SK-N-SH (cell line): ENCODE results near the gene MAK. TPM values are rescaled to one million over a fixed set of nuclear protein-coding genes. Genes with fewer than 3 reads are reported as not detected.

Source experiments
- CTCF ChIA-PET: fragments of 300-600, 350-600 bp; formaldehyde crosslinking; extraction: SDS; loops from one replicate; lab custom pipeline; 2021; lab: Yijun Ruan, JAX
- POLR2A ChIA-PET: fragments of 350-600 bp; sonication (Branson Sonifier 250); formaldehyde crosslinking; extraction: SDS; loops from one replicate; lab custom pipeline; 2020; ENCODE audit warnings: antibody characterized with exemption, inconsistent platforms; lab: Yijun Ruan, JAX
- DNase-seq: peaks from one replicate; pipeline ENCODE4 v3.0.0; 2012
- H2AFZ ChIP-seq: fragments of 200-600 bp; sonication (generic); 2 replicates; pipeline ENCODE4 v1.8.1; 2016; ENCODE audit warnings: antibody characterized with exemption, mild to moderate bottlenecking, low read depth
- H3F3A ChIP-seq: fragments of 200-600 bp; sonication (generic); replicated peaks from 2 replicates; pipeline ENCODE3; 2016; ENCODE audit warnings: antibody characterized with exemption, mild to moderate bottlenecking; ENCODE audit not compliant: insufficient read depth
- H3K27ac ChIP-seq, 2 experiments: fragments of 200-500 bp in 1 of 2; fragments of 200-600 bp in 1 of 2; sonication (Bioruptor generic) in 1 of 2; sonication (generic), shearing (Covaris generic) in 1 of 2; 2 replicates each; pipeline versions ENCODE4 v1.5.1 to v1.6.1; 2014 to 2016; ENCODE audit warnings: low read depth in 2 of 2, inconsistent platforms in 1 of 2, low read length in 1 of 2, mild to moderate bottlenecking in 1 of 2, mixed read lengths in 1 of 2
- H3K27me3 ChIP-seq: fragments of 200-600 bp; sonication (generic), shearing (Covaris generic); 2 replicates; pipeline ENCODE4 v1.6.1; 2016; ENCODE audit warnings: mixed run types; ENCODE audit not compliant: insufficient read depth
- H3K36me3 ChIP-seq, 2 experiments: fragments of 200-500 bp in 1 of 2; fragments of 200-600 bp in 1 of 2; sonication (Bioruptor generic) in 1 of 2; sonication (generic) in 1 of 2; replicated peaks in 1 of 2; 2 replicates each; pipeline versions ENCODE3 to v1.5.1; 2014 to 2016; ENCODE audit warnings: low read length in 1 of 2, mild to moderate bottlenecking in 1 of 2; ENCODE audit not compliant: insufficient read depth in 2 of 2, control insufficient read depth in 1 of 2
- H3K4me1 ChIP-seq, 2 experiments: fragments of 200-500 bp in 1 of 2; fragments of 200-600 bp in 1 of 2; sonication (Bioruptor generic) in 1 of 2; sonication (generic), shearing (Covaris generic) in 1 of 2; 2 replicates each; pipeline versions ENCODE4 v1.5.1 to v1.6.1; 2014 to 2016; ENCODE audit warnings: low read depth in 1 of 2, low read length in 1 of 2, mixed run types in 1 of 2; ENCODE audit not compliant: insufficient read depth in 2 of 2, control insufficient read depth in 1 of 2
- H3K4me2 ChIP-seq: fragments of 200-600 bp; sonication (generic), shearing (Covaris generic); 2 replicates; pipeline ENCODE4 v1.6.1; 2017; ENCODE audit warnings: mixed run types
- H3K4me3 ChIP-seq, 2 experiments: fragments of 200-500 bp in 1 of 2; fragments of 200-600 bp in 1 of 2; sonication (Bioruptor generic) in 1 of 2; sonication (generic), shearing (Covaris generic) in 1 of 2; 2 replicates each; pipeline versions ENCODE4 v1.5.1 to v1.8.1; 2014 to 2016; ENCODE audit warnings: low read depth in 2 of 2, inconsistent platforms in 1 of 2, low read length in 1 of 2, mild to moderate bottlenecking in 1 of 2, mixed read lengths in 1 of 2, moderate library complexity in 1 of 2
- H3K79me2 ChIP-seq: fragments of 200-600 bp; sonication (generic); 2 replicates; pipeline ENCODE4 v1.8.1; 2017; ENCODE audit warnings: mild to moderate bottlenecking; ENCODE audit not compliant: insufficient read depth
- H3K9ac ChIP-seq: fragments of 200-600 bp; sonication (generic); 2 replicates; pipeline ENCODE4 v1.6.1; 2017; ENCODE audit warnings: mixed run types
- H3K9me2 ChIP-seq: fragments of 200-600 bp; sonication (generic); 2 replicates; pipeline ENCODE4 v1.6.1; 2017; ENCODE audit warnings: mixed run types
- H3K9me3 ChIP-seq: fragments of 200-600 bp; sonication (generic); 2 replicates; pipeline ENCODE4 v1.6.1; 2017; ENCODE audit warnings: mixed run types, mild to moderate bottlenecking, moderate library complexity
- H4K20me1 ChIP-seq: fragments of 200-600 bp; sonication (generic); 2 replicates; pipeline ENCODE4 v1.6.1; 2017; ENCODE audit warnings: mild to moderate bottlenecking, mixed run types; ENCODE audit not compliant: insufficient read depth
- CTCF ChIP-seq: fragments of 200-600 bp; sonication (generic); IDR thresholded peaks from 2 replicates; pipeline ENCODE4 v1.6.1; 2017; ENCODE audit warnings: antibody characterized with exemption, mild to moderate bottlenecking, moderate library complexity
- ELF1 ChIP-seq: IDR thresholded peaks from 2 replicates; pipeline ENCODE4 v1.4.0; 2012
- EP300 ChIP-seq, 2 experiments: IDR thresholded peaks; 2 replicates each; pipeline versions ENCODE4 v1.4.0 to v1.6.1; 2012; ENCODE audit warnings: borderline replicate concordance in 1 of 2, low read depth in 1 of 2, low read length in 1 of 2
- GABPA ChIP-seq: IDR thresholded peaks from 2 replicates; pipeline ENCODE4 v1.4.0; 2012; ENCODE audit warnings: low read depth, mild to moderate bottlenecking
- MAX ChIP-seq: IDR thresholded peaks from 2 replicates; pipeline ENCODE4 v1.4.0; 2012; ENCODE audit warnings: low read depth
- MXI1 ChIP-seq: IDR thresholded peaks from 2 replicates; pipeline ENCODE4 v1.6.1; 2012; ENCODE audit warnings: mild to moderate bottlenecking, low read depth, low read length, improper control_type of control experiment
- POLR2AphosphoS5 ChIP-seq: IDR thresholded peaks from 2 replicates; pipeline ENCODE4 v1.6.1; 2012; ENCODE audit warnings: low read depth, low read length
- RCOR1 ChIP-seq: fragments of 150-350 bp; IDR thresholded peaks from 2 replicates; pipeline ENCODE4 v1.6.1; 2017; ENCODE audit warnings: antibody characterized with exemption, low read length
- REST ChIP-seq: IDR thresholded peaks from 2 replicates; pipeline ENCODE4 v1.6.1; 2012; ENCODE audit warnings: mild to moderate bottlenecking, low read depth, low read length, moderate library complexity
- RXRA ChIP-seq: IDR thresholded peaks from 2 replicates; pipeline ENCODE4 v1.4.0; 2012; ENCODE audit warnings: low read depth, mild to moderate bottlenecking, borderline replicate concordance
- TCF12 ChIP-seq: IDR thresholded peaks from 2 replicates; pipeline ENCODE4 v1.4.0; 2012
- WGBS: methylation state at CpG from one replicate; pipeline ENCODE4 v1.1.6; 2017; ENCODE audit warnings: low lambda C conversion rate; 5-methylcytosine and 5-hydroxymethylcytosine counted together
- polyA plus RNA-seq, 3 experiments: library from polyadenylated mRNA; depleted of rRNA; stranded (reverse); fragments of >200 nt; gene quantifications; 2 replicates each; pipeline ENCODE4 v1.2.3, GENCODE V29; 2012
- TF ChIP-seq, protein P1 (sequence below): IDR thresholded peaks from 2 replicates; pipeline ENCODE4 v1.4.0; 2012; ENCODE audit warnings: low read depth, borderline replicate concordance

MAK gene
- polyA plus RNA-seq, 1 of the 3 experiments (the other 2 are of a cell fraction): 0.02 TPM

DNA sequence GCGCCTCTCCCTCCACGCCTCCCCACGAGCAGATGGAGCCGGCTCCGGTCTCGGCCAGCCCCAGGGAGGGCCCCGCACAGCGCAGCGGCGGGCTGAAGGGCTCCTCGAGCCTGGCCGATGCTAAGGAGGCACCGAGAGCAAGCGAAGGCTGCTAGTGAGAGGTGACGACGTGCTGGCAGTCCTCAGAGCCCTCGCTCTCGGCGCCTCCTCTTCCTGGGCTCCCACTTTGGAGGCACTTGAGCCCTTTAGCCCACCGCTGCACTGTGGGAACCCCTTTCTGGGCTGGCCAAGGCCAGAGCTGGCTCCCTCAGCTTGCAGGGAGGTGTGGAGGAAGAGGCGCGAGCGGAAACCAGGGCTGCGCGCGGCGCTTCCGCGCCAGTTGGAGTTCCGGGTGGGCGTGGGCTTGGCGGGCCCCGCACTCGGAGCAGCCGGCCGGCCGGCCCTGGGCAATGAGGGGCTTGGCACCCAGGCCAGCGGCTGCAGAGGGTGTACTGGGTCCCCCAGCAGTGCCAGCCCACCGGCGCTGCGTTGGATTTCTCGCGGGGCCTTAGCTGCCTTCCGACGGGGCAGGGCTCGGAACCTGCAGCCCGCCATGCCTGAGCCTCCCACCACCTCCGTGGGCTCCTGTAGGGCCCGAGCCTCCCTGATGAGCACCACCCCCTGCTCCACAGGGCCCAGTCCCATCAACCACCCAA is 117.9 kb downstream of the MAK start:
- peak; percentile 22 for DNase-seq
- 96% methylated on average over 8 of the region's 49 CpGs for WGBS
- POLR2A ChIA-PET: interaction anchor here (0.9 to 4.7 kb wide), 6 partner anchors 25 to 238 kb away, joined by 3 to 66 read pairs (median 4); partner anchors contain the start of genes C6orf52, PAK1IP1 and TMEM14B

DNA sequence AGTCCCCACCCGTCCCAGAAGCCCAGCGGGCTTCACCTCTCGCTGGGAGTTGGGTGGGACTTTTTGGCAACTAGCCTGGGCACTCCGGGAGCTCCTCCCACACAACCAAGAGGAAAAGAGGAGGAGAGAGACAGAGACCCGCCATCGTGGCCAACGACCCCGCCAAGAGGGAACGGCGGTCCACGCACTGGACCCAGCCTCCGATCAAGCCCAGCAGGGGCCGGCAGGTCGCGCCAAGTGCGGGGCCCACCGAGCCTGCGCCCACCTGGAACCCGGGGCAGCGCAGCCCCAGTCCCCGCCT is 118.4 kb downstream of the MAK start:
- Histone ChIP-seq H3K36me3 (peaks cover 0 to 2% of the 10 kb centered on the region in 2 experiments), H3K27ac (peak overlapping the region; percentile 33 to 78; a peak in 3 of 4 replicates), H3K4me2 (peak overlapping the region; percentile 75; the same call in 1 of the 2 replicates), H3K9ac (peak overlapping the region; percentile 60), H3K79me2 (peaks cover 19% of the 10 kb centered on the region), H3K9me3 (no peaks in the 10 kb centered on the region), H2AFZ (peak overlapping the region; percentile 60; the same call in 1 of the 2 replicates), H3K9me2 (no peaks in the 10 kb centered on the region), H4K20me1 (no peaks in the 10 kb centered on the region), H3K4me3 (peak overlapping the region; percentile 53; a peak in 3 of 4 replicates), H3K4me1 (peaks cover 9 to 16% of the 10 kb centered on the region in 2 experiments; a peak in 2 of 4 replicates), H3K27me3 (no peaks in the 10 kb centered on the region), H3F3A (peaks cover 7% of the 10 kb centered on the region)
- ChIA-PET CTCF (interaction anchor here (0.6 to 1.4 kb wide), 4 partner anchors 9 to 209 kb away, joined by 3 read pairs; no protein-coding TSS in a partner anchor), POLR2A (interaction anchor here (1.0 to 4.7 kb wide), 4 partner anchors 25 to 164 kb away, joined by 3 to 66 read pairs (median 4); partner anchors contain the start of genes C6orf52, PAK1IP1 and TMEM14B)
- DNase-seq: peak; percentile 44
- 46% methylated on average over 10 of the region's 21 CpGs for WGBS
- no peak for TF ChIP-seq RXRA
- no peak for TF ChIP-seq REST
- TF ChIP-seq, protein P1, sequence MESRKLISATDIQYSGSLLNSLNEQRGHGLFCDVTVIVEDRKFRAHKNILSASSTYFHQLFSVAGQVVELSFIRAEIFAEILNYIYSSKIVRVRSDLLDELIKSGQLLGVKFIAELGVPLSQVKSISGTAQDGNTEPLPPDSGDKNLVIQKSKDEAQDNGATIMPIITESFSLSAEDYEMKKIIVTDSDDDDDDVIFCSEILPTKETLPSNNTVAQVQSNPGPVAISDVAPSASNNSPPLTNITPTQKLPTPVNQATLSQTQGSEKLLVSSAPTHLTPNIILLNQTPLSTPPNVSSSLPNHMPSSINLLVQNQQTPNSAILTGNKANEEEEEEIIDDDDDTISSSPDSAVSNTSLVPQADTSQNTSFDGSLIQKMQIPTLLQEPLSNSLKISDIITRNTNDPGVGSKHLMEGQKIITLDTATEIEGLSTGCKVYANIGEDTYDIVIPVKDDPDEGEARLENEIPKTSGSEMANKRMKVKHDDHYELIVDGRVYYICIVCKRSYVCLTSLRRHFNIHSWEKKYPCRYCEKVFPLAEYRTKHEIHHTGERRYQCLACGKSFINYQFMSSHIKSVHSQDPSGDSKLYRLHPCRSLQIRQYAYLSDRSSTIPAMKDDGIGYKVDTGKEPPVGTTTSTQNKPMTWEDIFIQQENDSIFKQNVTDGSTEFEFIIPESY: no peak
- TF ChIP-seq CTCF: no peak
- no peak for TF ChIP-seq MXI1
- TF ChIP-seq RCOR1: no peak
- no peak for TF ChIP-seq EP300 (IDR thresholded peaks at IDR 0.05; ENCODE audit: borderline replicate concordance in 1 of 2, low read depth in 1 of 2, low read length in 1 of 2)
- TF ChIP-seq TCF12: no peak

More for the DNA sequence above, 117.9 kb downstream of the MAK start:
- Histone ChIP-seq H3K9me2 (no peaks in the 10 kb centered on the region), H3K79me2 (peaks cover 21% of the 10 kb centered on the region), H3K4me1 (peaks cover 9 to 16% of the 10 kb centered on the region in 2 experiments; a peak in 2 of 4 replicates), H3K27me3 (no peaks in the 10 kb centered on the region), H3F3A (peaks cover 7% of the 10 kb centered on the region), H3K36me3 (peaks cover 0 to 5% of the 10 kb centered on the region in 2 experiments), H3K9me3 (no peaks in the 10 kb centered on the region), H2AFZ (peak overlapping the region; percentile 60; the same call in 1 of the 2 replicates), H3K9ac (peak overlapping the region; percentile 60), H3K27ac (peak overlapping the region; percentile 33 to 78; a peak in 3 of 4 replicates), H3K4me3 (peak overlapping the region; percentile 53), H3K4me2 (peak overlapping the region; percentile 75; the same call in 1 of the 2 replicates), H4K20me1 (no peaks in the 10 kb centered on the region)
- TF ChIP-seq, protein P1: no peak
- TF ChIP-seq GABPA (peak; percentile 59), ELF1 (peak; percentile 57), EP300 (IDR thresholded peaks at IDR 0.05; ENCODE audit: borderline replicate concordance in 1 of 2, low read depth in 1 of 2, low read length in 1 of 2) (no peak), MAX (0 out of 2 replicates have a peak, but pooled peaks have one; percentile 19), POLR2AphosphoS5 (0 out of 2 replicates have a peak, but pooled peaks have one; percentile 14)
- CTCF ChIA-PET: interaction anchor here (0.9 to 1.4 kb wide), 4 partner anchors 9 to 213 kb away, joined by 3 read pairs; no protein-coding TSS in a partner anchor
